ENCODE results near the gene CACNA2D3.

DNA sequence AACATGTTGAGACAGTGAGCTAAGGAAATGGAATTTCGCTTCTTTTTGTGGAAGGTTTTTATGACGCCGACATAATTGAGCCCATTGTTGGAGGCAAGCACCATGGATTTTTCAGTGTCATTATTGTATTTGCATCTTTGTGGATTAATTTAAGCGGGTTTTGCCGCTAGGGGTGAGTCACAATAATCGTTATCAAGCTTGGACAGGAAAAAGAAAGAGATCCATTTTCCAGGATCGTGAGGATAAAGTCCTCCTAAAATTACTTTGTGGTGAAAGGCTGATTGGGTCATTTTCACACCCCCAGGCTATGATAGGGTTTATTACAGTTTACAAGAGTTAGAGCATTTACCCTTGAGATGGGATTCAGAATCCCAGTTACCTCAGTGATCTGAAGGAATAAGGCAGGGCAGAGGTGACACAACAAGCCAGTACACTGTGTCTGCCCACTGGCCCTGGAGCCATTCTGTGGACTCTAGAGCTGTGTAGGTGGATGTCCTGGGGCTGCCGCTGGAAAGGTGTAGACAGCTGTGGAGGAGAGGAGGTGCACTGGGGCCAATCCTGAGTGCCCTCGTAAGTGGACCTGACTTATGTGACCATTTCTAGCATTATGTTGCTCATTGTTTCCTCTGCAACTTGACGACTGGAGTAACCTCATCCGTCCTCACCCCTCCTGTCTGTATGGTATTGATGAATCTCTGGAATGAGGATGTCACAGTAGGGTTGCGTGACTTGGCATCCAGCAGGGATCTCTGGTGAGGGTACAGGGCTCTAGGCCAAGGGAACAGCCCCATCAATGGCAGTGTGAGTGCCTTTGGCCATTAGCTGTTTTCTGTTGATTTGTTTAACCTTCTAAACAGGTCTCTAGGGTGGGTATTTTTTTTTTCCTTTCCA is 435.4 kb downstream of the CACNA2D3 start:
- TF ChIP-seq GATA2 (IDR thresholded peaks at IDR 0.05; ENCODE audit: low read depth, low read length) (no peak), GATA3 (IDR thresholded peaks at IDR 0.05; ENCODE audit: low read depth, low read length) (no peak)
